GM15510 (cell line): Measurements from ENCODE around the gene DXO.
A peak's percentile ranks its signal among the peaks of the same experiment; 100 is the strongest.
"Not testable (repeated sequence)": the region's sequence is repeated elsewhere in the genome, so short reads cannot be mapped to it uniquely, and the experiment has no call there.

Experiments
- POLR2A ChIP-seq: IDR thresholded peaks from 3 replicates; pipeline ENCODE4 v1.6.1; 2011; ENCODE audit warnings: borderline replicate concordance; ENCODE audit not compliant: insufficient read length; ENCODE audit errors: extremely low read depth

The DXO gene

DNA sequence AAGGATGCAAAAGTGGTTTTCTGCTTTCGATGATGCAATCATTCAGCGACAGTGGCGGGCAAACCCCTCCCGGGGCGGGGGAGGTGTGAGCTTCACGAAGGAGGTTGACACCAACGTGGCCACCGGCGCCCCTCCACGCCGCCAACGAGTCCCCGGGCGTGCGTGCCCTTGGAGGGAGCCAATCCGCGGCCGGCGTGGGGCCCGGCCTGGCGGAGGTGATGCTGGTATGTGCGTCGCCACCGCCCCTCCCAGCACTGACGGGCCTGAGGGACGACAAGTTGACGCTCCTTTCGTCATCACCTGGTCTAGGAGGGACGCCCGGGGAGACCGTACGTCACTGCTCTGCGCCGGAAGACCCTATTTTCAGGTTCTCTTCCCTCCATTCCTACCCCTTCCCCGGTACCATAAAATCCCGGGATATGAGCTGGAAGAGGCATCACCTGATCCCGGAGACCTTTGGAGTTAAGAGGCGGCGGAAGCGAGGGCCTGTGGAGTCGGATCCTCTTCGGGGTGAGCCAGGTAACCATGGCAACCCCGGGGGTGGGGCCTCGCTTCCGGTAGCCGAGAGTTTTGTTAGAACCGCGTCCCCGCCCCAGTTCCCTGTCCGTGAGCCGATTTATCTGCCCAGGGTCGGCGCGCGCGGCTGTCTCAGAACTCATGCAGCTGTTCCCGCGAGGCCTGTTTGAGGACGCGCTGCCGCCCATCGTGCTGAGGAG, at the start of gene DXO:
Gene DXO (minus strand): TSS at position 146 of the 716 bp plus-strand sequence. CDS start 463 bp downstream, outside the sequence.
- peak; percentile 56 for TF ChIP-seq POLR2A

DNA sequence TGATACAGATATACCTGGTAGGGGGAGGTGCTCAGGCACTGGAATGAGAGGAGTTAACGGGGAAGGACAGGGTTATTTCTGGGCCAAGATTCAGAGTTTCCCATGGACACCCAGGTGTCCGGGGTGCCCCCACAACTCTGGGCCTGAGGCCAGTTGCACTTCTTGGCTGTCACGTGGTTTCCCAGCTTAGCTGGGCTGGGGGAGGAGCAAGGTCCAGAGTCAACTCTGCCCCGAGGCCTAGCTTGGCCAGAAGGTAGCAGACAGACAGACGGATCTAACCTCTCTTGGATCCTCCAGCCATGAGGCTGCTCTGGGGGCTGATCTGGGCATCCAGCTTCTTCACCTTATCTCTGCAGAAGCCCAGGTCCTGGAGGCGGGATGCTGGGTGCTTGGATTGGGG, 42.6 kb upstream of the DXO start, which contains the start of gene C4B:
Gene C4B (plus strand): TSS at position 249 of the 400 bp plus-strand sequence. CDS start 51 bp downstream, at position 300.
- TF ChIP-seq POLR2A, result not testable (repeated sequence)

DNA sequence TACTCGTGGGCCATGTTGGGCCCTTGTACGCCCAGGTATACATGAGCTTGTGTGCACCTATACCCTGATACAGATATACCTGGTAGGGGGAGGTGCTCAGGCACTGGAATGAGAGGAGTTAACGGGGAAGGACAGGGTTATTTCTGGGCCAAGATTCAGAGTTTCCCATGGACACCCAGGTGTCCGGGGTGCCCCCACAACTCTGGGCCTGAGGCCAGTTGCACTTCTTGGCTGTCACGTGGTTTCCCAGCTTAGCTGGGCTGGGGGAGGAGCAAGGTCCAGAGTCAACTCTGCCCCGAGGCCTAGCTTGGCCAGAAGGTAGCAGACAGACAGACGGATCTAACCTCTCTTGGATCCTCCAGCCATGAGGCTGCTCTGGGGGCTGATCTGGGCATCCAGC, 9.8 kb upstream of the DXO start, which contains the start of gene C4A:
Gene C4A (plus strand): TSS at position 314 of the 400 bp plus-strand sequence. CDS start 51 bp downstream, at position 365.
- TF ChIP-seq POLR2A, result not testable (repeated sequence)

DNA sequence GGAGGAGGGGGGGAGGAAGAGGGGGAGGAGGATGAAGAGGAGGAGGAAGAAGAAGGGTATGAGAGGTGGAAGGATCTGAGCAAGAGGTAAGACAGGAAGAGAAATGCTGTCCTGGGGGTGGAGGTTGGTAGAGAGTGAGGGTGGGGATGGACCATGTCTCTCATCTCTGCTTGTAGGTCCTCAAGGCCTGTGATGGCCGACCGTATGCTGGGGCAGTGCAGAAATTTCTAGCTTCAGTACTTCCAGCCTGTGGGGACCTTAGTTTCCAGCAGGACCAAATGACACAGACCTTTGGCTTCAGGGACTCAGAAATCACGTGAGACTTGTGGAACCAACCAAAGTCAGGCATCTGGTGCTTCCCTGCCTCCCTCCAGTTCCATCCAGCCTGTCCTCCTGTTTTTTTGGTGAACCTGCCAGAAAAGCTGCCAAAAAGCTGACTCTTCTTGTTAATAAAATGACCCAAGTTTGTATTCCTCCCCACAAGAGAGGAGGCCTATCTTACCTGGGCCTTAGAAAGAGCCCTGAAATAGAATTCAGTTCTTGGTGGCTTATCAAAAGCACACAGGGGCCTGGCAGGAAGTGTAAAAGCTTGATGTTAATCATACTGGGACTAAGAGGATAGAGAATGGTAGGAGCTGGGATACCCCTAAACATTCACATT, 7.4 kb upstream of the DXO start:
- TF ChIP-seq POLR2A, result no peak

DNA sequence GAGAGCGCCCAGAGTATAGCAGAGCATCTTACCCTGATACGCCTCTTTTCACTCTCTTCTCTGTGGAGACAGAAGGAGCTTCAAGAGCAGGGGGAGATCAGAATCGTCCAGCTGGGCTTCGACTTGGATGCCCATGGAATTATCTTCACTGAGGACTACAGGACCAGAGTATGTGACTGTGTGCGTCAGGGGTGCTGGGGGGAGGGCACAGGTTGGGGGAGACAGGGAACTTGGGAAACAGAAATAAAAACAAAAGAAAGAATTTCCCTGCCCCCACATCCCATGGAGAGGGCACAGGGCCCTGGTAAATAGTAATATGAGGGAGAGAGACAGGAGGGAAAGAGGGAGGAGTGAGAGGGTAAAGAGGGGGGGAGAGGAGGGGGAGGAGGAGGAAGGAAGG, 6.9 kb upstream of the DXO start:
- TF ChIP-seq POLR2A, result no peak

DNA sequence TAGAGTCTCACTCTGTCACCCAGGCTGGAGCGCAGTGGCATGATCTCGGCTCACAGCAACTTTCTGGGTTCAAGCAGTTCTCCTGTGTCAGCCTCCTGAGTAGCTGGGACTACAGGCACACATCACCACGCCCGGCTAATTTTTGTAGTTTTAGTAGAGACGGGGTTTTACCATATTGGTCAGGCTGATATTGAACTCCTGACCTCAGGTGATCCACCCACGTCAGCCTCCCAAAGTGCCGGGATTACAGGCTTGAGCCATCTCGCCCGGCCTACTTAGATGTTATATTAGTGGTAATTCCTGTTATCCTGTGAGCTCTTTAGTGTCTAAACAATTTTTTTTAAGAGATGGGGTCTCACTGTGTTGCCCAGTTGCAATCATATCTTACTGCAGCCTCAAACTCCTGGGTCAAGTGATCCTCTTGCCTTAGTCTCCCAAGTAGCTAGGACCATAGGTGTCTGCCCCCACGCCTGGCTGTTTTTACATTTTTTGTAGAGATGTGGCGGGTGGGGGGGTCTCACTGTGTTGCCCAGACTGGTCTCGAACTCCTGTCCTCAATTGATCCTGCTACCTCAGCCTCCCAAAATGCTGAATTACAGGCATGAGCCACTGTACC, 6.0 kb upstream of the DXO start:
- TF ChIP-seq POLR2A, result no peak

DNA sequence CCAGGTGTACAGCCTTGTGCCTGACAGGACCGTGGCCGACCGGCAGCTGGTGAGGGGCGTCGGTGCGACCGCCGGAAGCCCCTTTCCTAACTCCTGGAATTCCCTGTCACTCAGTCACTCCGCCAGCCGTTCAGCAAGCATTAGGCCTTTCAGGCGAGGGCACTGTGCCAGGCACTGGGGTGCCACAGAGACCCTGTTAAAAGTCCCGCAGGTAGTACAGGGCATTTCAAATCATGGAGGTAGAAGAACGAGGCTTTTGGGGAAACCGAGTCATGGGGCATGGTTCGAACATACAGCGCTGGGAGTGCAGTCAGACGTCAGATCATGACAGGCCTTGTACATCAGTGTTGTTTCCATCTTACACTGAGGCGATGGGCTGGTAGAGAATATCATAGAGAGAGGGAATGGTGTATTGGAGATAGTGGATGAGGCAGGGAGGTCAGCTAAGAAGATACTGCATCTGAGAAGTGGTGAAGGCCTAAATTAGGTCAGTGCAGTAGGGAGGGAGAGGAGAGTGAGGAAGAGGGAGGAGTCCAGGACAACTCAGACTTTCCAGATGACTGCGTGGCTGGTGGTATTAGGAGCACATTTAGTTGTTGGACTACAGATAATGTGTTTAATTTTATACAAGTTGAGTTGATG, 892 bp upstream of the DXO start:
- no peak for TF ChIP-seq POLR2A

DNA sequence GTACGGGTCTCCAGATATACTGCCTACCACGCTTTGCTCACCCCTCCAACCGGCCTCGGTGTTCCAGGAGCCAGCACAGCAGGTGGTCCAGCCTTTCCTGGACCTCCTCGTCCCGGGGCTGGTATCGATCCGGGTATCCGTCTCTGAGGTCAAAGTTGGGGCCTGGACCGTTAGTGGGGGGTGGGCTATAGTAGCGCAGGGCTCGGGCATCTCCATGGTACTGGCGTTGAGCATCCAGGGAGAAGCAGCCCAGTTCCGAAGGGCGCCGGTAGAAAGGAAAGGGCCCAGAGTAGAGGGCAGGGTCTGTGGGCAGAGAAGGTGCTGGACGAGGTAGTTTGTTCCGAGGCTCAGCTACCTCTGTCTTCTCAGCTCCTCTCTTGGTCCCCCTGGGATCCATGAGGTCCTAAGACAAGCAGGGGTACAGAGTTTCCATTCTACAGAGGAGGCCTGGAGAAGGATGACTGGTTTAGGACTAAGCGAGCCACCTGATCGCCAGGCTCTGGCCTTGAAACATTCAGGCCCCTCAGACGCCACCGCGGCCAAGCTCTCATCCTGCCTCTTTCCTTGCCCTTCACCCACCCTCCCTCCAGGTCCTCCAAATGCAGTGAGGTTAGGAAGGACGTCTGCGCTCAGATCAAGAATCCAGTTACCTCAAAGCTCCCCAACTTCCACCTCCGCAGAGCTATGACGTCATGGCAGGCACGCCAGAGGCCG, 502 bp downstream of the DXO start:
- no peak for TF ChIP-seq POLR2A

DNA sequence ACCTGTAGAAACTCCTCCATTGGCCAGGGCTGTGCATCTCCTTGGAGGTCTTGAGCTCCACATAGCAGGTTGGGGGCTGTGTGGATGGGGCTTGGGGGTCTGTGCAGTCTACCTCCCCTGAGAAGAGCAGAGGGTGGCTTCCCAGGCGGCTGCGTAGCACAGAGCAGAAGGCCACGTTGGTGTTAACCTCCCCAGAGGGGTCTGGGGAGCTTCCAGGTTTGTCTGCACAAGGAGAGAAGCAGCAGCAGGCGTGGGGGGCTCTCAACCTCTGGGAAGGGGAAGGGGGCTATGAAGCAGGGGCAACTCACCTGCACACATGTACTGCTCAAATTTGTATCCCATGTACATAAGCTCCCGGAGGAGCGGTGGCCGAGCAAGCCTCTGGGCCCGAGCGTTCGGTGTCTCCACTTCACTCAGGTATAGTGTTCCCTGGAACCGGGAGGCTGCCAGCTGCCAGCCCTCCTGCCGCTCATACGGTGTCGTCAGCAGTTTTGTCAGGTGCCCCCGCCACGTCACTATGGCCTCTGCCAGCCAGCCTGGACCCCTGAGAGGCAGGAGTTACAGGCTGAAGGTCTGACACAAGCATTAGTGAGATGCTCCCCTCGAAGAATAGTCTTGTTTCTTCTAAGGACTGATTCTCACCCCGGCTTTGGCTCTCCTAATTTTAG, 1.2 kb downstream of the DXO start:
- peak; percentile 14 for TF ChIP-seq POLR2A

DNA sequence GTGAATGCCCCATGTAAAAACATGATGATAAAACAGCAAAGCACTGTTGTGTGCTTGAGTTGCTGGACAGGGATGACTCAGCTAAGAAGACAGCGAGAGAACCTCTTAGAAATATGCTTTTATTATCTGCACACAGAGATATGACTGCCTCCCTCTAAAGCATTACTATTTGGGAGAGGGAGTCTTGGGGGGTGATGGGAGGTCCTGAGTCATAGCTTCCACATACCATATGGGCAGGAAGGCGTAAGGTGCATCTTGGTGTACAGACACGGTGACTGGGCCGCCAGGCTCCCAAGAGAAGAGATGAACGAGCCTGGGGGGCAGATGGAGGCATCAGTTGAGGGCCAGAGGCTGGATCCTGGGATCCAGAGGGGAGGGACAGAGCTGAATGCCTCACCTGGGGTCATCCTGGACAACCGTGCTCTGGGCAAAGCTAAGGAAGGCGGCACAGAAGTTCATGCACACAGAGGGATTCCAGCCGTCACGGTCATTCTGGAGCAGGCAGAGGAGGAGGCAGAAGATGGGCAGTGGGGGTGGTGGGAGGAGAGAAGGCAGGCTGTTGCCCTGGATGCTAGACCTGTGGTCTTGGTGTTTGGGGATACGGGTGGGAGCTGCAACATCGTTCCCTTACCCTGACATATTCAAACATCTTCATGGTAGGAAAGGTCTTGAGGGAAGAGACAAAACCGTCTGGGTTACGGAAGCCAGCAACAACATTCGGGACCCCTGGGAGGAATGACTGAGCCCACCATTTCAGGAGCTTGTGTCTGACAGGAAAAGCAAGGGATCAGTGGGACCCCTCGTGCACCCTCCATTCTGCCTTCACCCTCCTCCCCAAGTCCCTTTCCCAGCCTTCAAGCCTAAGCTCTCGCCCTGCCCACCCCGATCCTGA, 2.0 kb downstream of the DXO start:
- no peak for TF ChIP-seq POLR2A

DNA sequence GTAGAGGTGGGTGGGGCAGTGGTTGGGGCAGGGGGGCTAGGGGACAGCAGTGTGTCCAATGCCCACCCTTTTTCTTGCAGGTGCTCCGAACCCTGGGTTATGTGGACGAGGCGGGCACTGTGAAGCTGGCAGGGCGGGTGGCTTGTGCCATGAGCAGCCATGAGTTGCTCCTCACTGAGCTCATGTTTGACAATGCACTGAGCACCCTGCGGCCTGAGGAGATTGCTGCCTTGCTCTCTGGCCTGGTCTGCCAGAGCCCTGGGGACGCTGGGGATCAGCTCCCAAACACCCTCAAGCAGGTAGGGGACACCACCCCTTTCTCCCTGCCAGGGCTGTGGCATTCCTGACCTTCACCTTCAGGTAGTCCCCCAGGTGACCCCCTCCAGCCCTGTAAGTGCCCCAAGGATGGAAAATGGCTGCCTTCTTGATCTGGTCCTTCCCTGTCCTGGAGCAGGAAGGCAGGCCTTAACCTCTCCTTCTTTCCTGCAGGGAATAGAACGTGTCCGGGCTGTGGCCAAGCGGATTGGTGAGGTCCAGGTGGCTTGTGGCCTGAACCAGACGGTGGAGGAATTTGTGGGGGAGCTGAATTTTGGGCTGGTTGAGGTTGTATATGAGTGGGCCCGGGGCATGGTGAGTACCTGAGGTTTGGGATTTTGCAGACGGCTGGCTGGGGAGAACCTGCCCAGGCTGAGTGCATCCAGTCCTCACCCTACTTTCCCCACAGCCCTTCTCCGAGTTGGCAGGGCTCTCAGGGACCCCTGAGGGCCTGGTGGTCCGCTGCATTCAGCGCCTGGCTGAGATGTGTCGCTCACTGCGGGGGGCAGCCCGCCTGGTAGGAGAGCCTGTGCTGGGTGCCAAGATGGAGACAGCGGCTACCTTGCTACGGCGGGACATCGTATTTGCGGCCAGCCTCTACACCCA, 2.9 kb downstream of the DXO start:
- TF ChIP-seq POLR2A, result no peak

DNA sequence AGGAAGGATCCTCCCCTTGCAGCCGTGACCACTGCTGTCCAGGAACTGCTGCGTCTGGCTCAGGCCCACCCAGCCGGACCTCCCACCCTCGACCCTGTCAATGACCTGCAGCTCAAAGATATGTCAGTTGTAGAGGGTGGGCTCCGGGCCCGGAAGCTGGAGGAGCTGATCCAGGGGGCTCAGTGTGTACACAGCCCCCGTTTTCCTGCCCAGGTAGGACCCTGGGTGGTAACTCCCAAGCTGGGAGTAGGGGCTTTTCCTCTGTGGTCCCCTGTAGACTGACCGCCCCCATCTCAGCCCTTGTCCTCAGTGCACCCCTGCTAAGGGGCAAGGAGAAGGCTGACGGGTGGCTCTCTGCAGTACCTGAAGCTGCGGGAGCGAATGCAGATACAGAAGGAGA, 3.6 kb downstream of the DXO start:
- no peak for TF ChIP-seq POLR2A
